ENCODE measurements around the gene DIPK1B.
"Not testable (repeated sequence)": the region's sequence is repeated elsewhere in the genome, so short reads cannot be mapped to it uniquely, and the experiment has no call there.

The DIPK1B gene

GRCh38 chr9:136700304-136700703 lies 12.1 kb upstream of the DIPK1B start:
- H3K4me3 ChIP-seq (ENCODE audit: low read depth, low read length): no peak overlapping the region
- TF ChIP-seq, protein P1, sequence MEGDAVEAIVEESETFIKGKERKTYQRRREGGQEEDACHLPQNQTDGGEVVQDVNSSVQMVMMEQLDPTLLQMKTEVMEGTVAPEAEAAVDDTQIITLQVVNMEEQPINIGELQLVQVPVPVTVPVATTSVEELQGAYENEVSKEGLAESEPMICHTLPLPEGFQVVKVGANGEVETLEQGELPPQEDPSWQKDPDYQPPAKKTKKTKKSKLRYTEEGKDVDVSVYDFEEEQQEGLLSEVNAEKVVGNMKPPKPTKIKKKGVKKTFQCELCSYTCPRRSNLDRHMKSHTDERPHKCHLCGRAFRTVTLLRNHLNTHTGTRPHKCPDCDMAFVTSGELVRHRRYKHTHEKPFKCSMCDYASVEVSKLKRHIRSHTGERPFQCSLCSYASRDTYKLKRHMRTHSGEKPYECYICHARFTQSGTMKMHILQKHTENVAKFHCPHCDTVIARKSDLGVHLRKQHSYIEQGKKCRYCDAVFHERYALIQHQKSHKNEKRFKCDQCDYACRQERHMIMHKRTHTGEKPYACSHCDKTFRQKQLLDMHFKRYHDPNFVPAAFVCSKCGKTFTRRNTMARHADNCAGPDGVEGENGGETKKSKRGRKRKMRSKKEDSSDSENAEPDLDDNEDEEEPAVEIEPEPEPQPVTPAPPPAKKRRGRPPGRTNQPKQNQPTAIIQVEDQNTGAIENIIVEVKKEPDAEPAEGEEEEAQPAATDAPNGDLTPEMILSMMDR (IDR thresholded peaks at IDR 0.05; ENCODE audit: low read depth, low read length): no peak
- in situ Hi-C loops (cut with HindIII; ENCODE audit: low sequenced_read_pairs): no loop called here
- peak; percentile 28 for DNase-seq (ENCODE audit: low read depth, low spot score)

DNA sequence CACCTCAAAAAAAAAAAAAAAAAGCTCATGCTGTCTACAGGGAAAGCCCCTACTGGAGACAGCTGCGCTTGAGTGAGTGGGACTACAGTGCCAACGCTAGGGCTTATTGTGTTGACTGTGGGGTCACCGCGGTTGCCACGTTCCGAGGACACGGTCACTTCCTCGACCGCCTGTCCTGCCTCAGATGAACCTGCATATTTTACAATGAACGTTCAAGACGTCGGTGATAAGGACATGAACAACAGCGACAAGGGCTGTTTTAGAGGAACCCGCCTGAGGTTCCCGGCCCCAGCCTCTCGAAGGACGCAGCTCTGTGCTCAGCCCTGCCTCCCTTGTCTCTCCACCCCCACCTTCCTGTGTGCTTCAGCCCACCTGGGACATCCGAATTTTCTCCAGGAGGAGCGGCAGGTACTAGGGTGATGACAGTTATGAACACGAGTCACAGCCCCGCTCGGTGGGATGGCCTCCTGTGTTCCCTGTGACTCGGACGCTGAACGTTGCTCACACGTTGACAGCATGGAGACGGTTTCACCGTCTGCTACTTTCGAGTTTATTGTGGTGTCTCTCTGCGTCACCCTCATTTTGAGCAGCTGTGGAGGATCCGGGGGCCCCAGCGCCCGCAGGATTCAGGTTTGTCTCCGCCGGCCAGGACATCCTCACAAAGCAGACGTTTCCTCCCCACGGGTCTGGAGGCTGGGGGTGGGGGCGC lies 11.3 kb upstream of the DIPK1B start:
- in situ Hi-C loops (cut with HindIII; ENCODE audit: low sequenced_read_pairs): no loop called here
- DNase-seq (ENCODE audit: low read depth, low spot score): no peak
- no peak overlapping the region for H3K4me3 ChIP-seq (ENCODE audit: low read depth, low read length)
- TF ChIP-seq, protein P1 (IDR thresholded peaks at IDR 0.05; ENCODE audit: low read depth, low read length): no peak

GRCh38 chr9:136701668-136702053 lies 10.7 kb upstream of the DIPK1B start:
- DNase-seq (ENCODE audit: low read depth, low spot score): no peak
- TF ChIP-seq, protein P1 (IDR thresholded peaks at IDR 0.05; ENCODE audit: low read depth, low read length): no peak
- in situ Hi-C loops (cut with HindIII; ENCODE audit: low sequenced_read_pairs): no loop called here
- H3K4me3 ChIP-seq (ENCODE audit: low read depth, low read length): no peak overlapping the region

DNA sequence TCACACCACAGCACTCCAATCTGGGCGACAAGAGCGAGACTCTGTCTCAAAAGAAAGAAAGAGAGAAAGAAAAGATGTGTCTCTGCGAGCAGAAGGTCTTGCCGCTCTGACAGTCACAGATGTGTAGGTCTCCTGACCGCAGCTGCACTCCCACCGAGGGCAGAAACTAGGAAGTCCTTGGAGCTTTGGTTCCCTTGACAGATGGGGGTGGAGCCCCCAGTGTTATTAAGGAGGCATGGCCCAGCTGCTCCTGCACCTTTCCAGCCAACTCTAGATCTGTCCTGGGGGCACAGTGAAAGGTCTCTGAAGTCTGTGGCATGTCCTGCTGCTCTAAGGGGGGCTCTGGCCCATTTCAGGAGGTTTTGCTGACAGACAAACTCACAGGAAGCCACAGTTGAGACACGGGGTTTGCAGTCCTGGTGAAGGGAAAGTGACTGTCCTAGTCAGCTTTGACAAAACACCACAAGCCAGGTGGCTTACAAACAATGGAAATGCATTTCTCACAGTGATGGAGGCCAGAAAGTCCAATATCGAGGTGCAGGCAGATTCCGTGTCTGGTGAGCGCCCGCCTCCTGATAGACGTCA lies 9.0 kb upstream of the DIPK1B start:
- no peak for DNase-seq (ENCODE audit: low read depth, low spot score)
- in situ Hi-C loops (cut with HindIII; ENCODE audit: low sequenced_read_pairs): no loop called here
- TF ChIP-seq, protein P1 (IDR thresholded peaks at IDR 0.05; ENCODE audit: low read depth, low read length): no peak
- H3K4me3 ChIP-seq (ENCODE audit: low read depth, low read length): no peak overlapping the region

DNA sequence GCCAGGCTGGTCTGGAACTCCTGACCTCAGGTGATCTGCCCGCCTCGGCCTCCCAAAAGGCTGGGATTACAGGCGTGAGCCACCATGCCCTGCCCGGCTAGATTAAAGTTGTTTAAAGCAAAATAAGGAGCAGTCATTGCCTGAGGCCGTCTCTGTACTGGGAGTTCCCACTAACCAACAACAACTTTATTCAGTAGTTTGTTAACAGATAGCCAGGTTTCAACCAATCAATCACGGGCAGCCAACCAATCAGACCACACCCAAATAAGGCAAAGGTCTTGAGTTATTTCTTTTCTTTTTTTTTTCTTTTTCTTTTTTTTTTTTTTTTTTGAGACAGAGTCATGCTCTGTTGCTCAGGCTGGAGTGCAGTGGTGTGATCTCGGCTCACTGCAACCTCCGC lies 7.6 kb upstream of the DIPK1B start:
- DNase-seq (ENCODE audit: low read depth, low spot score); H3K4me3 ChIP-seq (ENCODE audit: low read depth, low read length); in situ Hi-C loops (cut with HindIII; ENCODE audit: low sequenced_read_pairs): not testable (repeated sequence)

GRCh38 chr9:136705564-136705963 lies 6.8 kb upstream of the DIPK1B start:
- in situ Hi-C loops (cut with HindIII; ENCODE audit: low sequenced_read_pairs): no loop called here
- no peak overlapping the region for H3K4me3 ChIP-seq (ENCODE audit: low read depth, low read length)
- TF ChIP-seq, protein P1 (IDR thresholded peaks at IDR 0.05; ENCODE audit: low read depth, low read length): no peak
- DNase-seq (ENCODE audit: low read depth, low spot score): no peak

DNA sequence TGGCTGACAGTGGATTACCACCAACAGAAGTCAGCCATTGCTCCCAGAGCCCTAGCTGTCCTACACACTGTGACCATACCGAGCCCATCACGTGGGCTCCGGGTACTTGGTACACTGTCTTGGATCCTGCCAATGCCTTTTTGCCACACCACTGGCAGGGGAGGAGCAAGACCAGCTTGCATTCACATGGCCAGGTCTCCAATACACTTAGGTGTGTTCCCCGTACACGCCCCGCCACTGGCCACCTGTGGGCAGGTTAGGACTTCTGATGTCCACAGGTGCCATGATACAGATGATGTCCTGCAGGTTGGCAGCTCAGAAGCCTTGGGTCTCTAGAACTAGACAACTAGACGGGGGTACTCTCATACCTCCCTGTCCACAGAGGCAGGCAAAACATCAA lies 5.4 kb upstream of the DIPK1B start:
- DNase-seq (ENCODE audit: low read depth, low spot score): no peak
- TF ChIP-seq, protein P1 (IDR thresholded peaks at IDR 0.05; ENCODE audit: low read depth, low read length): no peak
- in situ Hi-C loops (cut with HindIII; ENCODE audit: low sequenced_read_pairs): no loop called here
- no peak overlapping the region for H3K4me3 ChIP-seq (ENCODE audit: low read depth, low read length)

All from astrocyte of the spinal cord (primary cell).